SW 1271 (cell line): ENCODE measurements around the gene NEURL1.
"Not testable (repeated sequence)": the region's sequence is repeated elsewhere in the genome, so short reads cannot be mapped to it uniquely, and the experiment has no call there.

Source experiments
- DNase-seq, 2 experiments: peaks; one replicate each; lab custom pipeline; 2025; lab: John Stamatoyannopoulos, UW

NEURL1 gene

DNA sequence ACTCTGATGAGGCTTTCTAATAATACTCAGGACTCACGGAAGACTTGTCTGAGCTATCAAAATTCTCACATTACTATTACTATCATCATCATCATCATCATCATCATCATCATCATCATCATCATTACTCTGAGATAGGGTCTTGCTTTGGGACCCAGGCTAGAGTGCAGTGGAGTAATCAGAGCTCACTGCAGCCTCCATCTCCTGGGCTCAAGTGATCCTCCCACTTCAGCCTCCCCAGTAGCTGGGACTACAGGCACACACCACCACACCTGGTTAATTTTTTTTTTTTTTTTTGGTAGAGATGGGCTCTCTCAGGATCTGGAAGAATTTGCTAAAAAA, 112.6 kb downstream of the NEURL1 start:
- DNase-seq: not testable (repeated sequence)

DNA sequence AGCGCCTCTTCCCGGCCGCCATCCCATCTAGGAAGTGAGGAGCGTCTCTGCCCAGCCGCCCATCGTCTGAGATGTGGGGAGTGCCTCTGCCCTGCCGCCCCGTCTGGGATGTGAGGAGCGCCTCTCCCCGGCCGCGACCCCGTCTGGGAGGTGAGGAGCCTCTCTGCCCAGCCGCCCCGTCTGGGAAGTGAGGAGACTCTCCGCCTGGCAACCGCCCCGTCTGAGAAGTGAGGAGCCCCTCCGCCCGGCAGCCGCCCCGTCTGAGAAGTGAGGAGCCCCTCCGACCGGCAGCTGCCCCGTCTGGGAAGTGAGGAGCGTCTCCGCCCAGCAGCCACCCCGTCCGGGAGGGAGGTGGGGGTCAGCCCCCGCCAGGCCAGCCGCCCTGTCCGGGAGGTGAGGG, 113.5 kb downstream of the NEURL1 start:
- not testable (repeated sequence) for DNase-seq

DNA sequence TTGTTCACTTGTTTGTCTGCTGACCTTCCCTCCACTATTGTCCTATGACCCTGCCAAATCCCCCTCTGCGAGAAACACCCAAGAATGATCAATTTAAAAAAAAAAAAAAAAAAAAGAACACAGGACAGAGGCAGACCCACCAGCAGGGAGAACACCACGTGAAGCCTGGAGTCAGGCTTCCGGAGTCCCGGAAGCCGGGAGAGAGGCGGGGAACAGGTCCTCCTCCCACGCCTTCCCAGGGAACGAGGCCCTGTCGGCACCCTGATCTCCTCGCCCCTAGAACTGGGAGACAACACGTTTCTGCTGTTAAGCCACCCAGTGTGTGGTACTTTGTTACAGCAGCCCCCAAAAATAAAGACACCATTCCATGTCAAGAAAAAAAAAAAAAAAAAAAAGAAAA, 114.6 kb downstream of the NEURL1 start:
- DNase-seq: not testable (repeated sequence)

DNA sequence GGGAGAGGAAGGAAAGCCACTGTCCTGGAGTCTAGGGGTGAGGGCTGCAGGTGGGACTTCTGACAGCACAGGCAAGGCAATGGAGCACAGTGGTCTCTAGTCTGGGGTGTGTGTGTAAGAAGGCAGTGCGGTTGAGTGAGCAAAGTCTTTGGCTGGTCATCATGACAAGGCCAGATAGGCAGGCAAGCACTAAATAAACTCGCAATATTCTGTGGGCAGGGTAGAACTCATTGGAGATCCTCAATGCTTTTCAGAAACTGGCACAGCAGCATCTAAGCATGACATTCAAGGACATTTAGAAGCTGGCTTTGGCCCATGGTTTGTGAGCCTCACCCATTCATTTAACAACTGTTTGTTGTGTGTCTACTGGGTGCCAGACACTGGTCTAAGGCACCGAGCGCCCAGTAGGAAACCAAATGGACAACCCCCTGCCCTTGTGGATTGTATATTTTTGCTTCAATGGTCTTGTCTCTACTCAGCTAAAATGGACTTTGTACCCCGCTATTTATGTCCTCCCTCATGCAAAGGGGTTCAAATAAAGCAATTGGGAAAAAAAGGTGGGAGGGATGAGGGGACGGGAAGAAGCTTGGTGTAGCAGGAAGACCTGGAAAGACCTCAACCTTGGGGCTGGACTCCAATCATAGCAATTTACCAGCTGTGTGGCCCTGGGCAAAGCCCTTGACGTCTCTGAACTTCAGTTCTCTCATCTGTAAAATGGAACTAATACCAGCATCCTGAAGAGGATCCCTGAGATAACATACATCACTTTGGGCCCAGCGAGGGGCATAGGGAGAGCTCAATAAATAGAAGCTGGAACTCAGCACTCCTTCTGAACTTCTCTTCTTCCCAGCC, 116.0 kb downstream of the NEURL1 start:
- no peak for DNase-seq

DNA sequence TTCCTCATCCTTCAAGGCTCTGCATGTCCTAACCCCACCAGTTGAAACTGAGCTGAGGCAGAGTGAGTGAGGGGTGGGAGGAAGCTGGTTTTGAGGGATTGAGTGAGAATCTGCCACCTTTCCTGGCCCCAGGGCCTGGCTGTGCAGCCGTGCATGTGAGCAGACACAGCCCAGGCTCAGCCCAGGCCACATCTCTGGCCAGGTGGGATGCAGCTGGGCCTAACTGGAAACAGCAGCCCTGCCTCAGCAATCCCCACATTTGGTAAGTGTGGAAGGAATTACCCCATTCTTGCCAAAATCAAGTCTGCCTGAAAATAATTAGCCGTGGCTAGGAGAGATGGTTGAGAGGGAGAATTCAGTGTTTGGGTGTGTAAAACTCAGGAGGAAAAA, 116.6 kb downstream of the NEURL1 start:
- DNase-seq: no peak

DNA sequence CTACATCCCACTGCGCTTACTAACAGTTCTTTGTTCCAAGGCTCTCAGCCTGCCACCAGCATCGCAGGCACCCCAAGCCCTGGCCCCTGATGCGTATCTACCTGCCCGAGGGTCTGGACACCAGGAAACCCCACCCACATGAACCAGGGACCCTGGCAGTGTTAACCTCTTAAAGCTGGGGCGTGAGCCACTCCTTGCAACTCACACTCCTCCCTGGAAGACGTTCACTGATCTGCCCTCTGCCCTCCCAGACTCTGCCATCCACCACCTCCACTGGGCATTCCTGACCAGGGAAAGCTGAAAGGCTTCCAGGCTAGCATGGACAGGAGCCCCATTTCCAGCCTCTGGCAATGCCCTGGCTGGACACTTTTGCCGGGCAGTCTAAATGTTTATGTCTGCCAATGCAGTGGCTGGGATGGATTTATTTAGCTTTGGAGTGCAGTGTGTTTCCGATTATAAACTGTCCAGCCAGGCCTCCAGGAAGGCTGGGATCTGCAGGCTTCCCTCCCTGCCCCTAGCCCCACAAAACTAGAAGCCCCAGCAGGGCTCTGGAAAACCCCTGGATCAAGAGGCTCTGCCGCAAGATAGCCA, 117.5 kb downstream of the NEURL1 start:
- no peak for DNase-seq

DNA sequence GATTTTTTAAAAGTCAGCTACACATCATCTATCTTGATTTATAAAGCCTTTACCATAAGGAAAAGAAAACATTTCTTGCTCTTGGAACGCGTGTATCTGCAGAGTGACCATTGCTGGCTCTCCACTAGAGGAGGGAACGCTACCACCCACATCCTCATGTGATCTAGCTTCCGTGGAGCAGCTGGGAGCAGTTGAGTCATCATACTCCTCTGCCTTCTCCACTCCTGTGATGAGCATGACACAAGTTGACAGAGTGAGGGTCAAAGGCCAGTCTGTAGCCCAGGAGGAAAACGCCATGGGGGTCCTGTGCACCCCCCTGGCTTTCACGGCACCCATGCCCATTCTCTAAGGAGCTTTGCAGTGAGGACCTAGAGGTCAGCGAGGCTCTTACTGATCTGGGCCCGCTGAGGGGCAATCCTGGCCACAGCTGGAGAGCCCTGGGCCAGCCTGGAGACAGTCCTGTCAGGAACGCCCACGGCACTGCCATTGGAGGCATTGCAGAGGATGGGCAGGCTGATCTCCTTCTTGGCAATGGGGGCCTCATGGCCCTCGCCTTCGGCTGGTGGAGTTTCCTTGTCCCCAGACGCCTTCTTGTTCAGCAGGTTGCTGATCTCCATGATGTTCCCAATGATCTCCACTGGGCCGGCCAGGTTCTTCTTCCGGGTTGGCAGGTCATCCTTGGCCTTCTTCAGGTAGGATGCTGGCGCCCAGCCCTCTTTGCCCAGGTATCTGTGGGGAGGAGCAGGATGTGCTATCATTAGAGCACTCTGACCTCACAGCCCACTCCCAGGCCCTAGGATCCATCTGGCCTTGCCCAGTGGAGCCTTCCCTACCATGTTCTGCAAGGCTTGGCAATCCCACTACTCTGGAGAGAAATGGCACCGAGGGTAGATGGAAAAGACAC, 119.2 kb downstream of the NEURL1 start:
- no peak for DNase-seq

DNA sequence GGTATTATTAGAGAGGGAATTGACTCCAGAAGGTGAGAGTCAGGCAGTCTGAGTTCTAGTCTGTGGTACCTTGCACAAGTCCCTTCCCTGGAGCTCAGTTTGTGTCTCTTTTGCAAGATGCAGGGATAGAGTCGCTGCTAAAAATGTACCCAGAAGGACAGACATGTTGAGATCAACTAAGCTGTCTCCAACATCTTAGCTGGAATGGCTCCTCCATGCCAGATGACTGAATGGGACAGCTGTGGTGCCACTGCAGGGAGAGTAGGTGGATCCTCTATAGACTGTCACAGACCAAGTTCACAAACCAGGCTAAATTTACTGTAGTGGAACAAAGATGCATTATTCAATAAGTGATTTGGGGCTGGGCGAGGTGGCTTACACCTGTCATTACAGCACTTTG, 120.1 kb downstream of the NEURL1 start:
- no peak for DNase-seq

DNA sequence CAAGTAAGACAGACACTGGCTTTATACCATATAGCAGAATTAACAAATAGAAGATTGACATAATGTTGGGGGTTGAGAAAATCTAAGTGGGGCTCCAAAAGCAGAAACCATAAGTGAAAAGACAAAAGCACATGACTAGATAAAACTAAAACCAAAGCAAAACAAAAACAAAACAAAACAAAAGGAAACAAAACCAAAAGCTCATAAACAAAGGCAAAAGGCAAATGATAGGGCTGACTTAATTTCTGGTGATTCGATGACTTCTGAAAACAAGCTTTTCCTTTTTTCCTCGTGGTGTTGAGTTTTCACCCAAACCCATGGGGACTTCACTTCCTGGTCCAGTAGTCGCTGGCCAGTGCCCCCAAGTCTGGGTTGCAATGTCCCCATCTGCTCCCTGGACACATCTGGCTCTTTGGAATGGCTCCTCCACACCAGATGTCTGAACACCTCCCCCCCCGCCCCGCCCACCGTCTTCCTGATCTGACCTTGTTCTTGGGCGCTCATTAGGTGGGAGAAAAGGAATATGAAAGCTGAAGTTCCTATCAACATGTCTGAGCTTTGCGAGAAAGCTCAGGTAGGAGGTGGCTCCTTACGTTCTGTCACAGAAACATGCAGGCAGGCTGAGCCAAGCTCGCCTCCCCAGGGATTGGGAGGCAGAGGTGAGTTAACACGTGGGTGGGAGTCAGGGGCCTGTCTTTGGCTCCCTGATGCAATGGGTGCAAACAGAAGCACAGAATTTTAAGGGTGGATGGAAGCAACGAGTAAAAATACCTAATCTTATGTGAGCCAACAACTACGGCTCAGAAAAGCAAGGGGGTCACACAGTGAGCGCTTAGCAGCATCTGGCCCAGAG, 121.0 kb downstream of the NEURL1 start:
- DNase-seq: no peak

DNA sequence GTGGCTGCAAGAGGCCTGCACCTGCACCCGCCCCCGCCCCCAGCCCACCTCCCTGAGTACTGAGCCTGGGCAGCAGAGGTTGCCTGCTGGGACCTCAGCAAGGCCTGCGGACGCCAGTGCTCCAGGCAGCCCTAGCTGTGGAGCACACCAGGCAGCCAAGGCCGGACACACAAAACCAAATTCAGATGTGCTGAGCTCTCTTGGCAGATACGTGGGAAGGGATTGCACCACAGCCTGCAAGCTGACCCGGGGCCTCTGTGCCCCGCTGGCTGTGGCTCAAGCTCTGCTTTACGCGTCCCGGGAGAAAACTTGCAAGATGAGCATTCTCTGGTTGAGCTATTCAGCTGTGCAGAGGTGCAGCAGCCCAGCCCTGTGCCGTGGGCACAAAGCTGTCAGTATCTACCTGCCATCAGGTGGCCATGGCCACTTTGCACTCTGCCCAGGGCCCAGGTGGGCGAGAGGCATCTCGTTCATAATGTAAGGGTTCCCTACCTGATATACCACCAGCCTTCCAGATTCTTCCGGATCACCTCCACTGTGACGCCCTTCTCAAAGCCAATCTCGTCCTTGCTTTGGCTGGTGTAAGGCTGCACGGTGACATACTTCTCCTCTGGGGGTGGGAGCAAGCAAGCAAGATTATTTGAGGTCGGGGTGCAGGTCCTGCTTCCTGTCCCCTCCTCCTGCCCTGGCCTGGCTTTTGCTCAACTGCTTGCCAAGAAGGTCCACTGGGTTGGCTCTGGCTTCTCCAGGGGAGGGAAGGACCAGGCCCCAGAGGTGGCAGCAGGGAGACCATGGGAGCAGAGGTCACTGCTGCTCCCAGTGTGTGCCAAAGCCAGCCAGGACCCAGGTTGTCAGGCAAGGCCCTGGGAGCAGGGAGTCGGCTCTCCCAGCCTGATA, 123.4 kb downstream of the NEURL1 start:
- no peak for DNase-seq

DNA sequence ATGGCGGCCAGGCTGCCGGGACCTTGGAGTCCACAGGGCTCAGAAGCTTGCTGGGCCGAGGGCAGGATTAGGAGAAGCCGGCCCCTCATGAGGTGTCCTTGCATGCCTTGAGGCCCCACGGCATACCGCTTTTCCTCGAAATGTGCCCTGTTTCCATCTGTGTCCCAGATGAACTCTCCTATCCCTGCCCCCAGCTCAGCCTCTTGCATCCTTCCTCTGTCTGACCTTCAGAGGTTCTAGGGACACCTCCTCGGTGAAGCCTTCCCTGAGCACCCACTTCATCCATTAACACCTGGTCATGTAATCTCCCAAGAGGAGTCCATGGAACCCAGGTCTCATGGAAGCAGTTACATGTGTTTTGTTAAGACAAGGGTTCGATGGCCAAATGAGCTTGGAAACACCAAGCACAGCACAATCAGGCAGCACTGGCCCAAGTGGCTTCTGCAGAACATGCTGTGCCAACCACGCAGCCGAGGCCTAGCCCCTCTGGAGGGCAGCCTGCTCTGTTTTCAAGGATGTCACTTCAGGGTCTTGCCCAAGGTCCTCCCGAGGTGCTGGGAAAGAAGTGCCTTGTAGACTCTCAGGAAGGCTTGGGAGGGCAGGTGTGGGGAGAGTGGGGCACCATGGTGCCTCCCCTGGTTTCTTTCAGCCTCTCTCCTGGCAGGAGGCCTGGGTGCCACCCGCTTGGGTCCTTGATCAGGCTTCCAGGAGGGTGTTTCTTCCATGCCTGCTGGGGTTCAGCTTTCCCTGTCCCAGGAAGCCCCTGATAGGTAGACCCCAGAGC, 124.3 kb downstream of the NEURL1 start:
- DNase-seq: no peak

DNA sequence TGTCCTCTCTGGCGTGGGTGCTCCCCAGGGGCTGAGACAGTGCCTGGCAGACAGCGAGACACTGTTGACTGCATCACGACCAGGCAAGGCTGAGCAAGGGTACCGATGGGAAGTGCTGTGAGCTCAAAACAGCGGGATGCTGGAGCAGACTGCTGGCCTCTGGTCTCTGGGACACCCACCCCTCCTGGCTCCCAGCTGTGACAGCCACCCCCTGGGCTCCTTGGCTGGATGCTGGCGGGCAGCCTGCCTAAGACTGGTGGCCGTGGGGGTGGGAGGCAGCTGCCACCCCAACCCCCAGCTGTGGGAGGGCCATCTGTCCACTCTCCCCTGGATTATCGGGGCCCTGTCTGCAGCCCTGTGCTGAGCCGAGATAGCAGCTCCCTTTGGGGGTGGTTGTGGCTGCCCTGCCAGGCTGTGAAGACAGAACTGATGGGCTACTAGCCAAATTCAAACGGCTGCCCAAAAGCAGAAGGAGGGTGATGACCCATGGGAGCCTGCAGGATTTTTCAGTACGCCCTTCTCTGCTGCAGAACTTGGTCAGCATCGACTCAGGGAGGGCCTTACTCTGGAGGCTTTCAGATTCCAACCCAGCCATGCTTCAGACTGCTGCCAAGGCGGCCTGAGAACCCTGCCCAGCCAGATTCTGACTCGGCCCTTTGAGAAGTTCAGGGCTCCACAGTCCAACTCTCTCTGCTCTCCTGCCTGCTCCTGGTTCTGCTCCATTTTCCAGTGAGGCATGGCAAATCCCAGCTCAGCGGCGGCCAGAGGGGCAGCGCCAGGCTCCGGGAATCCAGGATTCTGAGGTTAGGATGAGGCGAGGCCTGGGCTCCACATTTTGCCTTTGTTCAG, 125.3 kb downstream of the NEURL1 start:
- no peak for DNase-seq

DNA sequence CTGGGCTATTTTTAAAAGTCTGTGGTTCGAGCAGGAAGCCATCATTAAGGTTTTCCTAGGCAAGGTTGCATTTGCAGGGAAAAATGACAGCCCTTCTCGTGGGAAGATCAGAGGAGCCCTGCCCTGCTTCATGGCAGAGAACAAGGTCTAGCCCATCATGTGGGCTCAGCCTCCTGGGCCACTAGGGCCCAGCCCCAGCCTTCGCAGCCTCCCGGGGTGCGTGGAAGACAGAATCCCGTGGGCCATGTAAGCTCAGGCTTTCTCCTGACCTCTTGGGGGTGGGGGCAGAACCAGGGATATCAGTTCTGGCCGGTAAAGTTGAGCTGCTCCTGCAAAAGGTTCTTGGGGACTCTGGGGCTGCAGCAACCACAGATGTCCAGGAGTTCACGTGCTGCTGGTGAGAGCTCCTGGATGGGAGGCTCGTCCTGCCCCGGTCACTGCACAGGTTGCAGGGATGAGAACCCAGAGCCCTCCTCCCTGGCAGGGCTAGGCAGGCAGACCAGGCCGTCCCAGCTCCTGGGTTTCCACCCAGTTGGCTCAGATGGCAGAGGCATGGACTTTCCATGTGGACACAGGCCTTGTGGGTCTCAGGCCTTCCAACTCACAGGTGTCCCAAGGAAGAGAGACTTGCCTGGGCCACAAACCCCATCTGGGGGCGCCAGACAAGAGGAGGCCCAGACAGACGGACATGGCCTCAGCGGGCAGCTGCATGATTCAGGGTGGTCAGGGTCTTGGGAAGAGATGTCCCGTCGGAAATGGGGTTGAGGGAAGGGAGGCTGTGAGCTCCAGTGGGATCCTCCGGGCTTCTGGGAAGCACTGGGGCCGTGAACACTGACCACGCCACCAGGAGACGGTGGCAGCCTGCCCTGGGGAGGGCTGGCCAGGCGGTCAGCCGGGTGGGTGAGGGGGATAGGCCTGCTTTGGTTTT, 126.2 kb downstream of the NEURL1 start:
- DNase-seq: no peak

DNA sequence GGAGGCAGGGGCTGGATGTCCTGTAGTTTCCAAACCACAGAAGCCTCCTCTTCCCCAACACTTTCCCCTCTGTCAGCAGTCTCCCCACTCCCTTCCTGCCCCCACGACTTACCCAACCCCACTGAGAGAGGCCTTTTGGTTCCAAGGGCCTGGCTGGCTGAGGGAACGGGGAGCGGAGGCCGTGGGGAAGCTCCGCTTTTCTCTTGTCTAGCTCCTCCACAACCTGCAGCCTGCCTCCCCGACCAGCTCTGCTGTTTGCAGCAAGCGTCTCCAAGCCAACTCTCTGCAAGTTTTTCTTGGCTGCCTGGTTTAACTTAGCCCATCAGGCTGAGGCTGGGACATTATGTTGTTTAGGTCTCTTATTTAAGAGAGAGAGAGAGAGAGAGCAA, 126.8 kb downstream of the NEURL1 start:
- no peak for DNase-seq

DNA sequence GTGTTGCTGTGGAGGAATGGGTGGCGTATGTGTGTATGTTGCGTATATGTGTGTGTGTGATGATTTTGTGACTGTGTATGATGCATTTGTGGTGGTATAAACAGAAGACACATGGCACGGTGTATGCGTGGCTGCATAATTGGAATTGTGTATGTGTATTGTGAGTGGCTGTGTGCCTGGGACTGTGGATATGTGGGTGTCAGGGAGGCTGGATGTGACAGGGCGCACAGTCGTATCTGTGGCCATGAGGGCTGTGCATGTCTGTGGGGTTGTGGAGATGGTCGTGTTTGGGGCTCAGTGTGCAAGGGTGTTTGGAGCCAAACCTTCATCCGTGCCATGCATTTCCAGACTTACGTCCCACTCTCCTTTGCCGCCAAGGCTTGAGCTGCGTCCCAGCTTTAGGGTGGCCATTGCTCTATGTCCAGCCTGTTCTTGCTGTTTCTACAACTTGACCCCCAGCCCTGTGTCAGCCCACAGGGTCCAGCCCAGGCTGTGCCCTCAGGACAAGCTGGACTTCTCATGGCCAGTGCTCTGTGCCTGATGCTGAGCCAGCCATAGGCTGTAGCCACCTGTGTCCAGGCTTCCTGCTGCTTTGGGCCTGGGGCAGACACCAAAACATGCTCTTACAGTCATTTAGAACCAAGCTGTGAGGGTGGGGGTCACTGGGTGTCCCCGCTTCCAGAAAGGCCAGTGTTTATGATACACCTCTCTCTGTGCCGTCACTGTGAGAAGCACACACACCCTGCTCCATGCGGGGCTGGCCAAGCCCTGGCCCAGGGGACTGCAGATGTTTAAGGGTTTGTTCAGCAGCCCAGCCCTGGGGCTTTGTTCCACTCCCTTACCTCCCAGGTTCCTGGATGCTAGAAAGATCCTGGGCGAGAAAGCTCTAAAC, 127.6 kb downstream of the NEURL1 start:
- no peak for DNase-seq

DNA sequence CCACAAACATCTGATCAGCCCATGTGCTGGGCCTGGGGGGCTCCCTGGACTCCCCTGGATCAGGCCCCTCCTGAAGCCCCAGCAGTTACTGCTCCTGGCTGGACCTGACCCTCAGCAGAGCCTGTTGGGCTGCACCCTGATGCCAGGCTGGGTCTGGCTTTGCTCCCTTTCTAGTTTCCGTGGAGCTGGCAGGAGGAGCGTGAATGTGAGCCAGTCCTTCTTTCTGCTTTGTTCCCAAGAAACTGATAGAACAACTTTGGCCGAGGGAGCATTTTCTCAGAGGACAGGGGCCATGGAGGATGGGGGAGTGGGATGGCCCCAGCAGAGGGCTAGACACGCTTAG, 128.2 kb downstream of the NEURL1 start:
- DNase-seq: no peak

DNA sequence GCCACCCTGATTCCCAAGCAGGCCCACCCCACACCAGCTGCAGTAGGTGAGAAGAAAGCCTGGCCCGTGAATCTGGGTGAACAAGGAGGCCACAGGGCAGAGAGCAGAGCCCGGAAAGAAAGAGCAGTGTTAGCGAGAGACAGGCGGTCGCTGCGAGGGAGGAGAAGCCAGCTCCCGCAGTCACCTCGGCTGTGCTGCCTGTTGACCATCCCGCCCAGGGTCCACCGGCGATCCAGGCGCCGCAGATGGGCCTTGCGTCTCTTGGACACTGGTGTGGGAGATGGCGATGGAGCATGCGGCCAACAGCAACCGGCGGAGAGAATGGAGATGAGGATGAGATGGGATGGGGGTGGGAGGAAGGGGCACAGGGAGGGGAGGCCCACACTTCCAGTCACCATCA, 128.8 kb downstream of the NEURL1 start:
- no peak for DNase-seq
